NAMALWA (cell line): ENCODE results near the gene CXorf38.
A peak's percentile ranks its signal among the peaks of the same experiment; 100 is the strongest.

Experiments
- DNase-seq: peaks from one replicate; pipeline ENCODE4 v3.0.0-alpha.2; 2015; ENCODE audit warnings: low spot score

CXorf38 gene, protein sequence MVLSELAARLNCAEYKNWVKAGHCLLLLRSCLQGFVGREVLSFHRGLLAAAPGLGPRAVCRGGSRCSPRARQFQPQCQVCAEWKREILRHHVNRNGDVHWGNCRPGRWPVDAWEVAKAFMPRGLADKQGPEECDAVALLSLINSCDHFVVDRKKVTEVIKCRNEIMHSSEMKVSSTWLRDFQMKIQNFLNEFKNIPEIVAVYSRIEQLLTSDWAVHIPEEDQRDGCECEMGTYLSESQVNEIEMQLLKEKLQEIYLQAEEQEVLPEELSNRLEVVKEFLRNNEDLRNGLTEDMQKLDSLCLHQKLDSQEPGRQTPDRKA

DNA sequence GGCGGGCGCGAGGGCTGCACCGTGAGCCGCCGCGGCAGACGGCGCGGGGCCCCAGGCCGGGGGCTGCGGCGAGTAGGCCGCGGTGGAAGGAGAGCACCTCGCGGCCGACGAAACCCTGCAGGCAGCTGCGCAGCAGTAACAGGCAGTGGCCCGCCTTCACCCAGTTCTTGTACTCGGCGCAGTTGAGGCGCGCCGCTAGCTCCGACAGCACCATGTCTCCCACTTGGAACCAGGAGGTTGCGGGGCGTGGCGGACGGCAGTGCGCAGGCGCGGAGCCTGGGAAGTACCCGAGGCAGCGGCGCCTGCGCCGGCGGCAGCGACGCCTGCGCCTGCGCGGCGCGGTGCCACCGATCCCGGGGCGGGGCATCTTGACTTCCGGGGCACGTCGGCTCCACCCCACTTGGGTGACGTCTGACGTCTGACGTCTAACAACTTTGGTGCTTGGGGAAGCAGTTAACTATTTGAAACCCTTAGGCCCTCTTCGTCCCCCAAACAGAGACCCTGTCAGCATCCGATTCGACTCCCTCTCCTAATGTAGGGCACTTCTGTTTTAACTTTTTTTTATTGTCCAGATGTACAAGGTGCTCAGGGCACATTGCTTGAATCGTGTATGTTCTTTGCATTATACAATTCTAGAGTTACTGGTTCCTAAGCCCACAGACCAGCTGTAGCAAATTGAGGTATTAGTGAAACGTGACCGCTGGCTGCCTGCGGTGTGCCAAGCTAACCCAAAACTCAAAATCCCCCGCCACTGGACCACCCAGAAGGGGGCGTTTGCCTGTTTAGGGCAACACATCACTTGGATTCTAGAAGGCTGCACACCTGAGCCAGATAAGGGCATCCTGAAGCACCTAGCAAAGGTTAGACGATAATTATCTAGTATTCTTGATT is at the start of gene CXorf38:
Gene CXorf38, minus strand, starts transcription at position 255 of the 891 bp plus-strand sequence. Its CDS starts 41 bp downstream, at position 214.
- peak; percentile 91 for DNase-seq

DNA sequence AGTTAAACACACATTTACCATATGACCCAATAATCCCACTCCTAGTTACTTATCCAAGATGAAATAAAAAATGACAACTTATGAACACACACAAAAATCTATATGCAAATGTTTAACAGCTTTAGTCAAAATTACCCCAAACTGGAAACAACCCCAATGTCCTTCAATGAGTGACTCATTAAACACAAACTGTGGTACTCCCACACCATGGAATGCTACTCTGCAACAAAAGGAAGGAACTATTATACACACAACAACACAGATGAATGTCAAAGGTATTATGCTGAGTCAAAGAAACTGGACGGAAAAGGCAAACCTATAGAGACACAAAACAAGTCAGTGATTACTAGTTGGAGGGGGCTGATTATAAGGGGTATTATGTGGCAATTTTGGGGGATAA is 47.4 kb upstream of the CXorf38 start:
- no peak for DNase-seq

- no peak for DNase-seq
Measured at GRCh38 chrX:40688929-40689328, 41.6 kb upstream of the CXorf38 start.

- no peak for DNase-seq
Measured at GRCh38 chrX:40687169-40687568, 39.8 kb upstream of the CXorf38 start.

- peak; percentile 40 for DNase-seq
Measured at GRCh38 chrX:40685362-40685918, 38.1 kb upstream of the CXorf38 start.

DNA sequence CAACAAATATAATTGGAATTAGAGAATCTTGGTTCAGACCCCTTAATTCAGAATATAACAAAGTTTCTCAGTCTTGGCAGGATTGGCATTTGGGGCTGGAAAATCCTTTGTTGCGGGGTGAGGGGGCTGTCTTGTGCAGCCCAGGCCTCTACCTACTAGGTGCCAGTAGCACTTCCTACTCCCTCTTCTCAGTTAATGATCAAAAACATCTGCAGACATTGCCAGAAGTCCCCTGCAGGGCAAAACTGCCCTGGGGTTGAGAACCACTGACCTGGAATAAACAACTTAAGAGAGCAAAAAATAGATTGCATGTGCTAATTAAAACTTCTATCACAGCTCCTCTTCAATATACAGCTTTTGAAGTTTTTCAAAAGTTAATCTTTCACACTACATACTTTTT is 36.7 kb upstream of the CXorf38 start:
- peak; percentile 41 for DNase-seq

- no peak for DNase-seq
Measured at GRCh38 chrX:40683245-40683644, 35.9 kb upstream of the CXorf38 start.

- no peak for DNase-seq
Measured at GRCh38 chrX:40671126-40671525, 23.8 kb upstream of the CXorf38 start.

DNA sequence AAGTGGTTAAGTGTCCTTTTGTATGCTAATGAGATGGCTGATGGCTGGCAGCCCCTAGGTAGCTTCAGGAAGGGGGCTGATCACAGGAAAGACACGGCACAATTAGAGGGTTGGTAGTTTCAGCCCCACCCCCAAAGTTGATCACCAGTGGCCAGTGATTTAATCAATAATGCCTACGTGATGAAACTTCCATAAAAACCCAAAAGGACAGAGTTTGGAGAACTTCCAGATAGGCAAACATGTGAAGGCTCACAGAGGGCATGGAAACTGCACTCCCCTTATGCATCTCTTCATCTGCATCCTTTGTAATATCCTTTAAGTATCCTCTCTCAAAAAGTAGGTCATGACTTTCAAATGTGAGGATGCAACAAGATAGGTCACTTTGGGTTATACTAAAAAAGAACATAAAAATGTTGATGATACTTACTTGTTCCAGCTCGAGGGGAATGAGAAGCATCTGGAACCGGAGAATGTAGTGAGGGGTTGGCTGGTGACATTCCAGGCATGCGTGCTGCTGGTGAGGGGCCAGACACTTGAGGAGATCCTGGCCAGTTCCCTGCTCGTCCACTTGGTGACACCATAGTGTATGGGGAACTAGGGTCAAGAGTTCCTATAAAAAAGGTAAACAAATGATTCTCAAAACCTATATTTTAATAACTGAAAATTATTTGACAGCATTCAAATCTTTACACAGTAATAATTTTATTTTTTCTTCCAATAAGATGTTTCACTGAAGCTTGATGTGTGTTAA is 16.7 kb upstream of the CXorf38 start:
- DNase-seq = no peak

- DNase-seq = no peak
Measured at GRCh38 chrX:40663078-40663740, 15.8 kb upstream of the CXorf38 start.

- DNase-seq = no peak
Measured at GRCh38 chrX:40661489-40661888, 14.1 kb upstream of the CXorf38 start.

- DNase-seq = no peak
Measured at GRCh38 chrX:40660381-40660780, 13.0 kb upstream of the CXorf38 start.

DNA sequence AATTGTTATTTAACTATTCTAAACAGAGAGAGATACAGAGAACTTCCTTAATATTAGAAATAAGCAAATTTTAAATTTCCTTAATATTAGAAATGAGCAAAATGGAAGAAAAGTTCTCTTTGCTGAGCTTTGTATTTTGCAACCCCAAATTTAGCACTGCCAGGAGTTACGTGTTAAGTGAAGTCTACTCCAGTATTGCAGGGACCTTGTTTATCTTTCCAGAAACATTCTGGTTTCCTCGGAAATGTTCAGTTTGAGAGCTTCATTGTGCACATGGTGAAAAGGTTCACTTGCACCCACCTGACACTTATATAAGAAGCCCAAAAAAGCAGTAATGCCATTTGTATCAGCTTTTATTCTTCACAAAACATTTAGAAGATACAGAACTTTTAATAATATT is 6.2 kb upstream of the CXorf38 start:
- DNase-seq = no peak

DNA sequence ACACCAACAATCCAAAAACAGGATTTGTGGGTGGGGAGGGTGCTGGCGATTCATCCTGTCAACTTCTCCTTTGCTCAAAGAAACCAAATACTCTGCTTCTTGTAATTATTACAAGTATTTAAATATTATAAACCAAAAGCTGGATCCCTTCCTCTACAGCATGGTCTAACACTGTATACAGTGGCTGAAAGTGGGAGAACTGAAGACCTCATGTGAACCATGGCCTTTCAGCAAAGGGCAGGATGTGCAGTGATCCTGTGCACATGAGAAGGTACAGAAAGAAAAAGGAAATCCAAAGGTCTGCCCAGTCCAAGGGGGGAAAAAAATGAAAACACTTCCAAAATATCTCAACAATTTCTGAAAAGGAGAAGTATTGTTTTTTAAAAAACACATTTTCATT is 5.3 kb upstream of the CXorf38 start:
- no peak for DNase-seq

GRCh38 chrX:40651620-40652223 is 4.4 kb upstream of the CXorf38 start:
- DNase-seq = peak; percentile 74

DNA sequence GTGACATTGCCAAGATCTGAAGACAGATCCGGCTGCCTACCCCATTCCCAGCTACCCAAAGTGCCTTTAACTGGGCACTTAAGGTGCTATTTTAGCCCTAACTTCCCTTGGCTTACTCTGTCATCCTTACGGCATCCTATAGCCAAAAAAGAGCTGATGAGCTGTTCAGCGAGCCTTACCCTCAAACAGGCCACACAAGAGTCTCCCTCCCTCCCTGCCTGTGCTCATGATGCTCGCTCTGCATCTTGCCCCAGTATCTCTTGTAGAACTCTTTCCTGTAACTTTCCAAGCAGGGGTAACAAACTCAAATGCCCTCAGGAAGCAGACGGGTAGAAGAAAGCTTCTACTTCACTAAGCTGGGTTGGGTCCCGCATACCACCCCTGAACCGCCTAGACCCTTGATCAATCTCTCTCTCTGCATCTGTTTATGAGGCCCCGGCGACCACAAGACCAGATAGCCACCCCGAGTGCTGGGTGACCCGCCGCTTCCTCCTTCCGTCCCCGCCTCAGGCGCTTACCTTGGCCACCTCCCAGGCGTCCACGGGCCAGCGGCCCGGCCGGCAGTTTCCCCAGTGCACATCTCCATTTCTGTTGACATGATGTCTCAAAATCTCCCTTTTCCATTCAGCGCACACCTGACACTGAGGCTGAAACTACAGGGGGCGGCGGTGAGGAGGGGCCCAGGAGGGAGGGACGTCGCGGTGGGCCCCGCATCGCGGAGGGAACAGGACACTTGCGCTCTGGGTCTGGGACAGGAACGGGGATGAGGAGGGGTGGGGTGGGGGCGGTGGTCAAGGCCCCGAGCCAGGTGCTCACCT is 663 bp downstream of the CXorf38 start:
- DNase-seq = peak; percentile 46

GRCh38 chrX:40644821-40645358 is 2.5 kb downstream of the CXorf38 start:
- peak; percentile 74 for DNase-seq

DNA sequence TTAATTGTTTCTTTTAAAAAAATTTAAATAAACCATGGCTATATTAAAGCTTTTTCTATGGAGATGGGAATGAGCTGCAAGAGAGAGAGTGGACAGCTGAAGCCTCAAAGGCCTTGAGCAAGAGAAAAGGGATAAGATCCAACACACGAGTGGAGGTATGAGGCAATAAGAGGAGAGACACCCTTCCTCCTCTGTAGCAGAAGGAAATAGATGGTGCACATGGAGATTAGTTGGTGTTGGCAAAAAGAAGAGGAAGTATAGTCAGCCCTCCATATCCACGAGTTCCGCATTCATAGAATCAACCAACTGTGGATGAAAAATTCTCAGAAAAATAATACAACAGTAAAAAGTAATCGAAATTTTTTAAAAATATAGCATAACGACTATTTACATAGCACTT is 3.2 kb downstream of the CXorf38 start:
- DNase-seq = peak; percentile 59

DNA sequence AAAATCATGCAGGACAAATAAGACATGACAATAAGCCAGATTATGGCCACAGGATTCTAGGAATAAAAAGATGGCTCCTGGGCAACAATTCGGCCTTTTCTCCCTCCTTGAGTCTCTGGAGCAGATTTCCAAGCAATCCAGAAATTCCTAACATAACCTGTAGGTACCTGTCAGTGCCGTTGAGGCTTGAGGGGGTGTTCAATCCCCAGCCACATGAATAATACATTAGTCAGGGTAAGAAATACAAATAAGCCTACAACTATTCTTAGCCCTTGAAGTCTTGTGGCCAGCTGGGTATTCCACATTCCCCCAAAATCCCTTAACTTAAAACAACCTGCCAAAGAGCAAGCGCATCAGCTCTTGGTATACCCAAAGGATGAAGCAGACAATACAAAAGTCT is 9.7 kb downstream of the CXorf38 start:
- DNase-seq = no peak

DNA sequence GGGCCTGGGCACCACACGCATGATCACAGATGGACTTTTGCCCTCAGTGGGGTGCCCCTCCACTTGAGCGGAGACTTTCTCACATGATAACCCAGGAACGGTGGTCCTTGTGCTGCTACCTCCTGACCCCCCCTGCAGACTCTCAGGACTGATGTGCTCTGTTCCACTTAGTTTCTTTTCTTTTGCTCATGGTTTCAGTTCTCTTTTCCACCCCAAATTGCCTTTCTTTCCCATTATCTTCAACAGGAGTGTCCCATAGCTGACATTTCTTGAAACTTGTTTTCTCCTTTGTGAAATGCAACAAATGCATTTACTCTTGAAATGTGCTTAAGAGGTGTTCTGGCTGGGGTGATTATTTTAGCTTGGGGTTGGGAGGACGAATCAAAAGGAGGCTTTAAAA is 15.2 kb downstream of the CXorf38 start:
- DNase-seq = no peak
